ENCODE results near the gene DDX17. TPM values are rescaled to one million over a fixed set of nuclear protein-coding genes. Genes with fewer than 3 reads are reported as not detected.
"Not testable (repeated sequence)": the region's sequence is repeated elsewhere in the genome, so short reads cannot be mapped to it uniquely, and the experiment has no call there.

The DDX17 gene
- total RNA-seq, 1 experiment from 2014 or later, result 234 TPM

DNA sequence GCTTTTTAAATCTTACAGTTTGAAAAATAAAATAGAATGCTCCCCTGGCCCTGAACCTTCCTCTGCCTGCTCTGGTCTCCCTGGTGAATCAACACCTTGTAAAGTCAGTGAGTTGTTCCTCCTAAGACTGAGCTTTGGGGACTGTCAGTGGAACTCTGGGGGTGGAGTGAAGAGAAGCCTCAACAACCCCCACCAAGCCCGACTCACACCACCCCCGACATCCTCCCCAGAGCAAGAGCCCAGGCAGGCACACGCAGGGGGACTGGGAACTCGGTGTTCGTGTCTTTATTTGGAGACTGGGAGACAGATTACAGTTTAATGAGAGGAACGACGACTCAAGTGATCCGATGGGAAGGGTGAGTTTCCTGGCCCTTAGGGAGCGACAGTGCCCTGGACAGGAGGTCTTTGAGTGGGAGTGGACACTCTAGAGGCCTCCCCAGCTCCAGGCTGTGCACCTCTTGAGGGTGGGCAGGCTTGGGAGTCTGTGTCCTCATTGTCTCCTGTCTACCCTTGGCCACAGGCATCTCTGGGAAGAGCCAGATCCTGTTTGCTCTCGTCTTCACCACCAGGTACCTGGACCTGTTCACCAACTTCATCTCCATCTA lies 32.0 kb downstream of the DDX17 start (continued):
- TF ChIP-seq SRF (IDR thresholded peaks at IDR 0.05; ENCODE audit: low read depth), result no peak

- H3K9me2 ChIP-seq (ENCODE audit: insufficient read depth), result no peaks in the 10 kb centered on the region
- H3K27ac ChIP-seq (ENCODE audit: low read depth, low read length), result no peak overlapping the region
- RAD21 ChIA-PET (ENCODE audit: low non-redundant PET in 1 of 2, low total read pairs in 2 of 2, uncharacterized antibody in 2 of 2, unreplicated experiment in 2 of 2), result no interaction called here
- no peaks in the 10 kb centered on the region for H3K9me3 ChIP-seq (ENCODE audit: control insufficient read depth in 1 of 2, insufficient read depth in 1 of 2, low read depth in 1 of 2, low read length in 2 of 2)
- BruUV-seq (replicated peaks), result no TSS peak
- CTCF ChIA-PET, result no interaction called here
- H3K4me2 ChIP-seq (ENCODE audit: low read length), result no peak overlapping the region
- H3K4me3 ChIP-seq (replicated peaks in 1 of 2; ENCODE audit: low read depth in 1 of 2, low read length in 2 of 2), result no peak overlapping the region
- no peak overlapping the region for H3K9ac ChIP-seq (ENCODE audit: low read length)
- ATAC-seq (no peak), DNase-seq (ENCODE audit: low read depth, low spot score) (no peak)
- TF ChIP-seq ATF3 (IDR thresholded peaks at IDR 0.05) (no peak), ELF1 (IDR thresholded peaks at IDR 0.05; ENCODE audit: borderline replicate concordance, low read depth) (no peak), CEBPB (IDR thresholded peaks at IDR 0.05; ENCODE audit: low read depth) (no peak), SIN3A (IDR thresholded peaks at IDR 0.05; ENCODE audit: low read depth) (no peak), CTCF (IDR thresholded peaks at IDR 0.05 in 2 of 3, conservative IDR thresholded peaks at IDR 0.05 in 1 of 3; ENCODE audit: borderline replicate concordance in 1 of 3, insufficient read depth in 1 of 3, low read depth in 2 of 3, low read length in 2 of 3) (no peak)
- H3K36me3 ChIP-seq (ENCODE audit: control insufficient read depth in 1 of 2, insufficient read depth in 2 of 2, low read length in 2 of 2), result no peaks in the 10 kb centered on the region
- intact Hi-C loops (cut with micrococcal nuclease), result no loop called here
- POLR2A ChIA-PET, result no interaction called here
- no peaks in the 10 kb centered on the region for H3K27me3 ChIP-seq (ENCODE audit: insufficient read depth, low read length)
- no peaks in the 10 kb centered on the region for H3K79me2 ChIP-seq (ENCODE audit: insufficient read depth, low read length)
- peaks cover 6 to 20% of the 10 kb centered on the region in 2 experiments for H3K4me1 ChIP-seq (ENCODE audit: control insufficient read depth in 1 of 2, insufficient read depth in 2 of 2, low read length in 2 of 2)
- H4K20me1 ChIP-seq (ENCODE audit: insufficient read depth), result no peaks in the 10 kb centered on the region
- no peak overlapping the region for H2AFZ ChIP-seq (ENCODE audit: low read depth, low read length, poor library complexity, severe bottlenecking)
Measured at GRCh38 chr22:38471237-38471636, 34.9 kb downstream of the DDX17 start.

GRCh38 chr22:38470179-38470578 lies 35.9 kb downstream of the DDX17 start:
- intact Hi-C loops (cut with micrococcal nuclease); POLR2A ChIA-PET: not testable (repeated sequence)

More at GRCh38 chr22:38470179-38470578, 35.9 kb downstream of the DDX17 start:
- H3K9me3 ChIP-seq (ENCODE audit: control insufficient read depth in 1 of 2, insufficient read depth in 1 of 2, low read depth in 1 of 2, low read length in 2 of 2); DNase-seq (ENCODE audit: low read depth, low spot score); H3K79me2 ChIP-seq (ENCODE audit: insufficient read depth, low read length); H2AFZ ChIP-seq (ENCODE audit: low read depth, low read length, poor library complexity, severe bottlenecking); H4K20me1 ChIP-seq (ENCODE audit: insufficient read depth); BruUV-seq (replicated peaks); H3K4me2 ChIP-seq (ENCODE audit: low read length); ATAC-seq; H3K27me3 ChIP-seq (ENCODE audit: insufficient read depth, low read length); H3K9ac ChIP-seq (ENCODE audit: low read length); CTCF ChIA-PET; H3K27ac ChIP-seq (ENCODE audit: low read depth, low read length); H3K4me3 ChIP-seq (replicated peaks in 1 of 2; ENCODE audit: low read depth in 1 of 2, low read length in 2 of 2); RAD21 ChIA-PET (ENCODE audit: low non-redundant PET in 1 of 2, low total read pairs in 2 of 2, uncharacterized antibody in 2 of 2, unreplicated experiment in 2 of 2); H3K36me3 ChIP-seq (ENCODE audit: control insufficient read depth in 1 of 2, insufficient read depth in 2 of 2, low read length in 2 of 2); H3K9me2 ChIP-seq (ENCODE audit: insufficient read depth): not testable (repeated sequence)
- H3K4me1 ChIP-seq (ENCODE audit: control insufficient read depth in 1 of 2, insufficient read depth in 2 of 2, low read length in 2 of 2), result peaks cover 6 to 29% of the 10 kb centered on the region in 2 experiments

Data from HCT116 (cell line).